ENCODE data around the gene KRTAP12-2.
"Not testable (repeated sequence)": the region's sequence is repeated elsewhere in the genome, so short reads cannot be mapped to it uniquely, and the experiment has no call there.

KRTAP12-2 gene

DNA sequence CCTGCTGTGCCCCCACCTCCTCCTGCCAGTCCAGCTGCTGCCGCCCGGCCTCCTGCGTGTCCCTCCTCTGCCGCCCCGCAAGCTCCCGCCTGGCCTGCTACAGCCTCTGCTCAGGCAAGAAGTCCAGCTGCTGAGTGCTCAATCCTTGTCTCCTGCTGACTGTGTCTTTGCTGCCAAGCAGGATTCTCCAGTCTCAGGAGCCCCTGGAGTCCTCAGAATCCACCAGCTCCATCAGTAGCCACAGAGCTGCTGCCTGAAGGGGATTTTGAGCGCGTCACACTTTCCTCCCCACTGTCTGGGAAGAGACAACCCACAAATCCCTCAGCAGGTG is 19.5 kb downstream of the KRTAP12-2 start:
- Histone ChIP-seq H3K27me3 (ENCODE audit: low read length) (no peaks in the 10 kb centered on the region), H3K79me2 (ENCODE audit: insufficient read depth, low read length) (no peaks in the 10 kb centered on the region), H3K9ac (ENCODE audit: low read length) (no peak overlapping the region), H3K9me3 (ENCODE audit: insufficient read depth, low read length) (peaks cover 11% of the 10 kb centered on the region; the same call in 1 of the 2 replicates), H3K9me2 (replicated peaks; ENCODE audit: insufficient read depth, low read length) (no peaks in the 10 kb centered on the region), H4K20me1 (ENCODE audit: low read depth, low read length) (no peaks in the 10 kb centered on the region), H3K36me3 (ENCODE audit: low read length) (no peaks in the 10 kb centered on the region), H2AFZ (ENCODE audit: low read depth, low read length, severe bottlenecking) (no peak overlapping the region), H3F3A (ENCODE audit: insufficient read depth) (no peaks in the 10 kb centered on the region), H3K27ac (ENCODE audit: low read depth, low read length) (no peak overlapping the region), H3K4me2 (ENCODE audit: low read depth, low read length, poor library complexity, severe bottlenecking) (no peak overlapping the region), H3K4me3 (ENCODE audit: insufficient read depth, low read length, poor library complexity, severe bottlenecking) (no peak overlapping the region)
- TF ChIP-seq EZH2phosphoT487 (conservative IDR thresholded peaks at IDR 0.05; ENCODE audit: low read length) = no peak
- TF ChIP-seq, protein P1, sequence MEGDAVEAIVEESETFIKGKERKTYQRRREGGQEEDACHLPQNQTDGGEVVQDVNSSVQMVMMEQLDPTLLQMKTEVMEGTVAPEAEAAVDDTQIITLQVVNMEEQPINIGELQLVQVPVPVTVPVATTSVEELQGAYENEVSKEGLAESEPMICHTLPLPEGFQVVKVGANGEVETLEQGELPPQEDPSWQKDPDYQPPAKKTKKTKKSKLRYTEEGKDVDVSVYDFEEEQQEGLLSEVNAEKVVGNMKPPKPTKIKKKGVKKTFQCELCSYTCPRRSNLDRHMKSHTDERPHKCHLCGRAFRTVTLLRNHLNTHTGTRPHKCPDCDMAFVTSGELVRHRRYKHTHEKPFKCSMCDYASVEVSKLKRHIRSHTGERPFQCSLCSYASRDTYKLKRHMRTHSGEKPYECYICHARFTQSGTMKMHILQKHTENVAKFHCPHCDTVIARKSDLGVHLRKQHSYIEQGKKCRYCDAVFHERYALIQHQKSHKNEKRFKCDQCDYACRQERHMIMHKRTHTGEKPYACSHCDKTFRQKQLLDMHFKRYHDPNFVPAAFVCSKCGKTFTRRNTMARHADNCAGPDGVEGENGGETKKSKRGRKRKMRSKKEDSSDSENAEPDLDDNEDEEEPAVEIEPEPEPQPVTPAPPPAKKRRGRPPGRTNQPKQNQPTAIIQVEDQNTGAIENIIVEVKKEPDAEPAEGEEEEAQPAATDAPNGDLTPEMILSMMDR (IDR thresholded peaks at IDR 0.05; ENCODE audit: insufficient read depth, low read length, poor library complexity, severe bottlenecking) = no peak

DNA sequence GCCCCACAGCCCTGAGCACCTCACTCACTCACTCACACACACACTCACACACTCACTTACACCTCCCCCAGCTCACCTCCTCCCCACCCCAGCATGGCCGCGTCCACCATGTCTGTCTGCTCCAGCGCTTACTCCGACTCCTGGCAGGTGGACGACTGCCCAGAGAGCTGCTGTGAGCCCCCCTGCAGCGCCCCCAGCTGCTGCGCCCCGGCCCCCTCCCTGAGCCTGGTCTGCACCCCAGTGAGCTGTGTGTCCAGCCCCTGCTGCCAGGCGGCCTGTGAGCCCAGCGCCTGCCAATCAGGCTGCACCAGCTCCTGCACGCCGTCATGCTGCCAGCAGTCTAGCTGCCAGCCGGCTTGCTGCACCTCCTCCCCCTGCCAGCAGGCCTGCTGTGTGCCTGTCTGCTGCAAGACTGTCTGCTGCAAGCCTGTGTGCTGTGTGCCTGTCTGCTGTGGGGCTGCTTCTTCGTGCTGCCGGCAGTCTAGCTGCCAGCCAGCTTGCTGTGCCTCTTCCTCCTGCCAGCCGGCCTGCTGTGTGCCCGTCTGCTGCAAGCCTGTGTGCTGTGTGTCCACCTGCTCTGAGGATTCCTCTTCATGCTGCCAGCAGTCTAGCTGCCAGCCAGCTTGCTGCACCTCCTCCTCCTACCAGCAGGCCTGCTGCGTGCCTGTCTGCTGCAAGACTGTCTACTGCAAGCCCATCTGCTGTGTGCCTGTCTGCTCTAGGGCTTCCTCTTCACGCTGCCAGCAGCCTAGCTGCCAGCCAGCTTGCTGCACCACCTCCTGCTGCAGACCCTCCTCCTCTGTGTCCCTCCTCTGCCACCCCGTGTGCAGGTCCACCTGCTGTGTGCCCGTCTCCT is 20.1 kb downstream of the KRTAP12-2 start, which contains the start of gene KRTAP10-11:
Gene KRTAP10-11 (plus strand): TSS at position 49 of the 856 bp plus-strand sequence. CDS start 45 bp downstream, at position 94.
- H3K4me3 ChIP-seq (ENCODE audit: insufficient read depth, low read length, poor library complexity, severe bottlenecking); H3K27me3 ChIP-seq (ENCODE audit: low read length); H3K36me3 ChIP-seq (ENCODE audit: low read length); H3K4me2 ChIP-seq (ENCODE audit: low read depth, low read length, poor library complexity, severe bottlenecking); H3K9me2 ChIP-seq (replicated peaks; ENCODE audit: insufficient read depth, low read length); H3F3A ChIP-seq (ENCODE audit: insufficient read depth); H2AFZ ChIP-seq (ENCODE audit: low read depth, low read length, severe bottlenecking); H4K20me1 ChIP-seq (ENCODE audit: low read depth, low read length); H3K9ac ChIP-seq (ENCODE audit: low read length); H3K27ac ChIP-seq (ENCODE audit: low read depth, low read length); H3K79me2 ChIP-seq (ENCODE audit: insufficient read depth, low read length): not testable (repeated sequence)
- peaks cover 11% of the 10 kb centered on the region; the same call in 1 of the 2 replicates for H3K9me3 ChIP-seq (ENCODE audit: insufficient read depth, low read length)

DNA sequence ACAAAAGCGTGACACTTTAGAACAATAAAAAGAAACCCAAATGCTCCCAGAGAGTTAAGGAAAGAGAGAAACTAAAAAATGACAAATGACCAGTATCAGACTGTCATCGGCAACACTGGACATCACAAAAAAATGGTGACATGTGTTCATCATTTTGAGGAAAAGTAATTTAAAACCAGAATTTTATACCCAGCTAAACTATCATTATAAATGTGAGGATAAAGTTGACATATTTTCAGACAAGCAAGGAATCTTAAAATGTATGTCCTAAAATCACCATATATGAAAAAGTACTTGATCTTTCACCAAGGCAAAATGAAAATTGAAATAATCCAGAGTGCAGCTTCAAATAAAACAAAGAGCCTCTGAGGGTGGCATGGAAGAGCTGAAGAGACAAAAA is 21.8 kb downstream of the KRTAP12-2 start:
- no peaks in the 10 kb centered on the region for H3K27me3 ChIP-seq (ENCODE audit: low read length)
- no peak overlapping the region for H3K9ac ChIP-seq (ENCODE audit: low read length)
- no peaks in the 10 kb centered on the region for H3F3A ChIP-seq (ENCODE audit: insufficient read depth)
- no peak overlapping the region for H2AFZ ChIP-seq (ENCODE audit: low read depth, low read length, severe bottlenecking)
- no peaks in the 10 kb centered on the region for H3K79me2 ChIP-seq (ENCODE audit: insufficient read depth, low read length)
- no peak overlapping the region for H3K4me3 ChIP-seq (ENCODE audit: insufficient read depth, low read length, poor library complexity, severe bottlenecking)
- H4K20me1 ChIP-seq (ENCODE audit: low read depth, low read length) = no peaks in the 10 kb centered on the region
- H3K4me2 ChIP-seq (ENCODE audit: low read depth, low read length, poor library complexity, severe bottlenecking) = no peak overlapping the region
- peaks cover 11% of the 10 kb centered on the region; the same call in 1 of the 2 replicates for H3K9me3 ChIP-seq (ENCODE audit: insufficient read depth, low read length)
- H3K9me2 ChIP-seq (replicated peaks; ENCODE audit: insufficient read depth, low read length) = no peaks in the 10 kb centered on the region
- H3K27ac ChIP-seq (ENCODE audit: low read depth, low read length) = no peak overlapping the region
- no peaks in the 10 kb centered on the region for H3K36me3 ChIP-seq (ENCODE audit: low read length)
- no peak for TF ChIP-seq EZH2phosphoT487 (conservative IDR thresholded peaks at IDR 0.05; ENCODE audit: low read length)
- TF ChIP-seq, protein P1 (IDR thresholded peaks at IDR 0.05; ENCODE audit: insufficient read depth, low read length, poor library complexity, severe bottlenecking) = no peak

- Histone ChIP-seq H3K4me2 (ENCODE audit: low read depth, low read length, poor library complexity, severe bottlenecking) (no peak overlapping the region), H3K27ac (ENCODE audit: low read depth, low read length) (no peak overlapping the region), H3K36me3 (ENCODE audit: low read length) (no peaks in the 10 kb centered on the region), H3K79me2 (ENCODE audit: insufficient read depth, low read length) (no peaks in the 10 kb centered on the region), H3K9me2 (replicated peaks; ENCODE audit: insufficient read depth, low read length) (no peaks in the 10 kb centered on the region), H2AFZ (ENCODE audit: low read depth, low read length, severe bottlenecking) (no peak overlapping the region), H3K9ac (ENCODE audit: low read length) (no peak overlapping the region), H3K4me3 (ENCODE audit: insufficient read depth, low read length, poor library complexity, severe bottlenecking) (no peak overlapping the region), H3K9me3 (ENCODE audit: insufficient read depth, low read length) (peaks cover 11% of the 10 kb centered on the region; the same call in 1 of the 2 replicates), H3F3A (ENCODE audit: insufficient read depth) (no peaks in the 10 kb centered on the region), H4K20me1 (ENCODE audit: low read depth, low read length) (no peaks in the 10 kb centered on the region), H3K27me3 (ENCODE audit: low read length) (no peaks in the 10 kb centered on the region)
- TF ChIP-seq, protein P1 (IDR thresholded peaks at IDR 0.05; ENCODE audit: insufficient read depth, low read length, poor library complexity, severe bottlenecking) = no peak
- TF ChIP-seq EZH2phosphoT487 (conservative IDR thresholded peaks at IDR 0.05; ENCODE audit: low read length) = no peak
These were observed 22.9 kb downstream of the KRTAP12-2 start for GRCh38 chr21:44643741-44644310.

All from SU-DHL-6 (cell line).